GM12865 (cell line): Measurements from ENCODE around the gene GMPR2.
A peak's percentile ranks its signal among the peaks of the same experiment; 100 is the strongest.

Experiments used
- DNase-seq: peaks from one replicate; pipeline ENCODE4 v3.0.0; 2010; ENCODE audit warnings: low read depth
- H3K4me3 ChIP-seq: 2 replicates; pipeline ENCODE4 v1.5.1; 2011; ENCODE audit warnings: mild to moderate bottlenecking, low read depth, low read length, control low read depth
- CTCF ChIP-seq: IDR thresholded peaks from 2 replicates; pipeline ENCODE4 v1.5.1; 2011; ENCODE audit warnings: low read length, control low read depth, low read depth, inconsistent platforms; ENCODE audit not compliant: insufficient read depth; ENCODE audit errors: missing control alignments

GMPR2 gene

GRCh38 chr14:24232645-24233537, at the start of gene GMPR2:
GMPR2 (plus strand) TSS chr14:24232929; CDS start chr14:24233254, 325 bp downstream.
- DNase-seq: peak; percentile 43
- peak within 1 kb of the TSS; percentile 82 for H3K4me3 ChIP-seq
- no peak for TF ChIP-seq CTCF

GRCh38 chr14:24183014-24183481, 49.7 kb upstream of the GMPR2 start:
- TF ChIP-seq CTCF: no peak
- no peak overlapping the region for H3K4me3 ChIP-seq
- DNase-seq: no peak

GRCh38 chr14:24184104-24184970, 48.4 kb upstream of the GMPR2 start:
- no peak for TF ChIP-seq CTCF
- DNase-seq: no peak
- no peak overlapping the region for H3K4me3 ChIP-seq

GRCh38 chr14:24185026-24185425, 47.7 kb upstream of the GMPR2 start:
- no peak for TF ChIP-seq CTCF
- no peak for DNase-seq
- H3K4me3 ChIP-seq: no peak overlapping the region

GRCh38 chr14:24185741-24186140, 47.0 kb upstream of the GMPR2 start:
- TF ChIP-seq CTCF: no peak
- no peak for DNase-seq
- no peak overlapping the region for H3K4me3 ChIP-seq

- DNase-seq: no peak
- H3K4me3 ChIP-seq: no peak overlapping the region
- no peak for TF ChIP-seq CTCF
Observed at GRCh38 chr14:24186831-24187538, 45.7 kb upstream of the GMPR2 start.
